Lung (tissue), 12 donors: ENCODE results near the gene PSME2. TPM values are rescaled to one million over a fixed set of nuclear protein-coding genes. Genes with fewer than 3 reads are reported as not detected.
A peak's percentile ranks its signal among the peaks of the same experiment; 100 is the strongest.

ENCODE experiments used
- ATAC-seq: fragments of 200-7000 bp; cut with Tn5 transposase; one replicate; pipeline ENCODE4 v1.9.1; 2020; ENCODE audit warnings: moderate number of reproducible peaks; ENCODE audit not compliant: insufficient read depth, low FRiP score
- DNase-seq, 3 donors: peaks; one replicate each; pipeline ENCODE4 v3.0.0-alpha.2; 2013 to 2017
- H3K27ac ChIP-seq, 2 donors: one replicate each; pipeline ENCODE4 v1.5.1; 2013; ENCODE audit warnings: mild to moderate bottlenecking in 2 of 2, moderate library complexity in 2 of 2, control low read depth in 1 of 2, inconsistent platforms in 1 of 2, low read depth in 1 of 2, low read length in 1 of 2
- H3K27me3 ChIP-seq, 3 donors: one replicate each; pipeline ENCODE4 v1.5.1; 2013; ENCODE audit warnings: low read length in 2 of 3; ENCODE audit not compliant: control insufficient read depth in 3 of 3, insufficient read depth in 3 of 3
- H3K36me3 ChIP-seq, 4 donors: one replicate each; pipeline ENCODE4 v1.5.1; 2013; ENCODE audit warnings: low read length in 4 of 4, mild to moderate bottlenecking in 1 of 4, moderate library complexity in 1 of 4; ENCODE audit not compliant: control insufficient read depth in 4 of 4, insufficient read depth in 4 of 4
- H3K4me1 ChIP-seq, 5 donors: one replicate each; pipeline ENCODE4 v1.5.1; 2013; ENCODE audit warnings: low read length in 5 of 5, mild to moderate bottlenecking in 2 of 5, moderate library complexity in 1 of 5; ENCODE audit not compliant: control insufficient read depth in 5 of 5, insufficient read depth in 5 of 5
- H3K4me3 ChIP-seq: one replicate; pipeline ENCODE4 v1.5.1; 2013; ENCODE audit warnings: mild to moderate bottlenecking, control low read depth, moderate library complexity
- H3K9ac ChIP-seq, 2 donors: one replicate each; pipeline ENCODE4 v1.5.1; 2013; ENCODE audit warnings: low read length in 2 of 2, control low read depth in 1 of 2; ENCODE audit not compliant: insufficient read depth in 1 of 2
- H3K9me3 ChIP-seq, 4 donors: one replicate each; pipeline ENCODE4 v1.5.1; 2013; ENCODE audit warnings: low read length in 3 of 4, mild to moderate bottlenecking in 1 of 4, moderate library complexity in 1 of 4; ENCODE audit not compliant: control insufficient read depth in 4 of 4, insufficient read depth in 3 of 4
- WGBS, 2 donors: extraction: QIAGEN DNeasy Blood & Tissue Kit; methylation state at CpG; one replicate each; pipeline ENCODE4 v1.1.7; 2013; 5-methylcytosine and 5-hydroxymethylcytosine counted together
- polyA plus RNA-seq, 2 donors: library from polyadenylated mRNA; stranded (reverse); fragments of 200-250 nt; gene quantifications; one replicate each; pipeline ENCODE4 v1.2.1, GENCODE V29; 2013
- total RNA-seq, 2 donors: library from RNA; depleted of rRNA in 1 of 2; stranded (reverse); fragments of >200 nt in 1 of 2; gene quantifications; one replicate each; pipeline ENCODE4 v1.2.1, GENCODE V29; 2014 to 2021
- TF ChIP-seq, protein P1 (sequence below): IDR thresholded peaks from 2 replicates; pipeline ENCODE4 v1.5.1; 2012; ENCODE audit warnings: mild to moderate bottlenecking; ENCODE audit errors: control extremely low read depth, extremely low read depth
- donor health status: control.
- donor health status: control.
- donor health status: Bipolar disorder and iron deficiency.
- donor health status: healthy.
- donor health status: DM: yes; HTN: yes; CAD: no.

Gene PSME2
- total and polyA plus RNA-seq, 4 donors: 89.1 to 328 (median 230) TPM

DNA sequence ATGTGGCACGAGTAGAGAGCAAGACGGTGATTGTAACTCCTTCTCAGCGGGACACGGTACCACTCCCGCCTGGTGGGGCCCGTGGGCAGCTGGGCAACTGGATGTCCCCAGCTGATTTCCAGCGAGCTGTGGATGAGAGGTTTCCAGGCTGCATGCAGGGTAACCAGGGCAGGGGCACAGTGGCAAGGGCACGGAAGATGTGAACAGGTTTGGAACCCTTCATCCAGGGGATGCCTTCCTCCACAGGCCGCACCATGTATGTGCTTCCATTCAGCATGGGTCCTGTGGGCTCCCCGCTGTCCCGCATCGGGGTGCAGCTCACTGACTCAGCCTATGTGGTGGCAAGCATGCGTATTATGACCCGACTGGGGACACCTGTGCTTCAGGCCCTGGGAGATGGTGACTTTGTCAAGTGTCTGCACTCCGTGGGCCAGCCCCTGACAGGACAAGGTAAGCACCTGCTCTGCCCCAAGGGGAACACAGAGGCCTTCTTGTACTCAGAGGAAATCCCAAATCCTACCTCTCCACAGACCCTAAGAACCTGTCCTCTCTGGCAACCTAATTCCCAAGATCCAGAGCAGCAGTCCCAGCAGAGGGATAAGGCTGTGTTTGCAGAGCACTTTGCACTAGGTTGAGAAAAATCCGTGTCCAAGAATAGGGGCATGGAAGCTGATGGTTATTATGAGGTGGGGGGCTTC is 48.0 kb downstream of the PSME2 start:
- TF ChIP-seq, protein P1, sequence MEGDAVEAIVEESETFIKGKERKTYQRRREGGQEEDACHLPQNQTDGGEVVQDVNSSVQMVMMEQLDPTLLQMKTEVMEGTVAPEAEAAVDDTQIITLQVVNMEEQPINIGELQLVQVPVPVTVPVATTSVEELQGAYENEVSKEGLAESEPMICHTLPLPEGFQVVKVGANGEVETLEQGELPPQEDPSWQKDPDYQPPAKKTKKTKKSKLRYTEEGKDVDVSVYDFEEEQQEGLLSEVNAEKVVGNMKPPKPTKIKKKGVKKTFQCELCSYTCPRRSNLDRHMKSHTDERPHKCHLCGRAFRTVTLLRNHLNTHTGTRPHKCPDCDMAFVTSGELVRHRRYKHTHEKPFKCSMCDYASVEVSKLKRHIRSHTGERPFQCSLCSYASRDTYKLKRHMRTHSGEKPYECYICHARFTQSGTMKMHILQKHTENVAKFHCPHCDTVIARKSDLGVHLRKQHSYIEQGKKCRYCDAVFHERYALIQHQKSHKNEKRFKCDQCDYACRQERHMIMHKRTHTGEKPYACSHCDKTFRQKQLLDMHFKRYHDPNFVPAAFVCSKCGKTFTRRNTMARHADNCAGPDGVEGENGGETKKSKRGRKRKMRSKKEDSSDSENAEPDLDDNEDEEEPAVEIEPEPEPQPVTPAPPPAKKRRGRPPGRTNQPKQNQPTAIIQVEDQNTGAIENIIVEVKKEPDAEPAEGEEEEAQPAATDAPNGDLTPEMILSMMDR: no peak
- no peak overlapping the region for H3K9ac ChIP-seq
- WGBS, 2 donors: 96 to 97% methylated on average over 16 of the region's 16 CpGs
- no peak for DNase-seq
- ATAC-seq: no peak
- no peak overlapping the region for H3K4me3 ChIP-seq
- H3K27ac ChIP-seq: no peak overlapping the region
- H3K4me1 ChIP-seq: peaks cover 0 to 17% (median 6%) of the 10 kb centered on the region in 5 donors
- no peaks in the 10 kb centered on the region for H3K27me3 ChIP-seq
- peaks cover 0 to 32% (median 5%) of the 10 kb centered on the region in 4 donors for H3K36me3 ChIP-seq
- H3K9me3 ChIP-seq: no peaks in the 10 kb centered on the region

DNA sequence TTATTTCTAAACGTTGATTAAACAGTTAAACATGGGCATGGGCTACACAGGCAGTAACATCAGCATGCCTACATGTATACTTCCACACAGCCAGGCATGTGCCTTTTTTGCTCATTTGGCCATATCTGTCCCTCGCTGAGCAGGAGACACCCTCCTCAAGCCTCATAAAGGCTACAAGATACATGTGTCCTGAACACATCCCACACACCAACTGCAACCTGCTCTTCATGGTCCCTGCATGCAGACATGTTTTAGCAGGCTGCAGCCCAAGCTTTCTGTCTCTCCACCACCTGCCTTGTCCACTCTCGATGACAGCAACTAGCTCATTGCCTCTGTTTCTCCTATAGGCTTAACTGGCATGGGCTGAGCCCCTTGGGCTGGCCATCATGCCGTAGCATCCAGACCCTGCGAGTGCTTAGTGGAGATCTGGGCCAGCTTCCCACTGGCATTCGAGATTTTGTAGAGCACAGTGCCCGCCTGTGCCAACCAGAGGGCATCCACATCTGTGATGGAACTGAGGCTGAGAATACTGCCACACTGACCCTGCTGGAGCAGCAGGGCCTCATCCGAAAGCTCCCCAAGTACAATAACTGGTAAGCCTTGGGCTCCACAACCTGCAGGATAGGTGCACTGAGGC is 49.7 kb downstream of the PSME2 start:
- ATAC-seq: no peak
- H3K9me3 ChIP-seq: no peaks in the 10 kb centered on the region

DNA sequence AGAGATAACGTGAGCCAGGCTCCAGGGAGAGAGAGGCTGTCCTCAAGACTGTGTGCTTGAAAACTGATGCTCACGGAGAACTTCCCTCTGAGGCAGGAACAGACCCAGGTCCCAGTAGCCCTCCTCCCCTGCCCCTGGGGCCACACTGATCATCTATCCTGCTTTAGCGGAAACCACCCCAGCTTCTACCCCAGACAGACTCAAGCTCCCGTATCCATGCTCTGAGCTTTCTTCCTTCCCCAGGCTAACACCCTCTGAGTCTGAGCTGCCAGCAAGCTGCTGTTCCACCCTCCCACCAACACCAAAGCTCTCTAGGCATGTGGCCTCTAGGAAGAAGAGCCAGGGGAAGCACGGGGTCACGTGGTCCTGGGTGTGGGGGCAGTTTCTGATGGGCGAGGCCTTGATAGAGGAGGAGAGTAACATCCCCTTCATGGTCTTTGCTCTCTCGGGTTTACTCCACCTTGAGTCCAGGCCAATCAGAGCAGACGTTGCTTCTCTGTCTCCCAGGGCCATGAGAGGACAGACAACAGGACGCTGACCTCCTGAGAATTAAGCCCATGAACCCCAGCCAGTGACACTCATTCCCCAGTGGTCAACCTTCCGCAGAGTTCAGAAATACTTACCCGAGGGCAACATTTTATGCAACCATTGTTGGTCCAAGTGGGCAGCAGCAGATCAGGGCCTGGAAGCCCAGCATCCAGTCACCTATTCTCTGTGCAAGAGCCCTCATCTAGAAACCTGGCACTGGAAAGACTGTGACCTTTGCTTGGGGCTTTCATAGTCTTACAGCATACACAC is 50.9 kb downstream of the PSME2 start:
- H3K4me1 ChIP-seq: peaks cover 0 to 17% (median 6%) of the 10 kb centered on the region in 5 donors
- WGBS, 2 donors: 41 to 45% methylated on average over 12 of the region's 12 CpGs
- H3K27ac ChIP-seq: peak overlapping the region in 1 of 2 donors; percentile 98
- H3K4me3 ChIP-seq: peak overlapping the region; percentile 71
- no peaks in the 10 kb centered on the region for H3K9me3 ChIP-seq
- peak overlapping the region; percentile 66 to 78 for H3K9ac ChIP-seq
- no peaks in the 10 kb centered on the region for H3K27me3 ChIP-seq
- peak; percentile 47 to 55 (median 47) for DNase-seq
- H3K36me3 ChIP-seq: peaks cover 0 to 18% (median 2%) of the 10 kb centered on the region in 4 donors
- TF ChIP-seq, protein P1: no peak
- ATAC-seq: no peak

More for the DNA sequence above, 49.7 kb downstream of the PSME2 start:
- TF ChIP-seq, protein P1: no peak
- no peak for DNase-seq
- no peak overlapping the region for H3K9ac ChIP-seq
- H3K36me3 ChIP-seq: peaks cover 0 to 24% (median 4%) of the 10 kb centered on the region in 4 donors
- 94 to 96% methylated on average over 8 of the region's 8 CpGs for WGBS, 2 donors
- H3K27ac ChIP-seq: no peak overlapping the region
- H3K27me3 ChIP-seq: no peaks in the 10 kb centered on the region
- no peak overlapping the region for H3K4me3 ChIP-seq
- peaks cover 0 to 17% (median 6%) of the 10 kb centered on the region in 5 donors for H3K4me1 ChIP-seq
